Measurements from ENCODE around the gene HMCN2. TPM values are rescaled to one million over a fixed set of nuclear protein-coding genes. Genes with fewer than 3 reads are reported as not detected.

Gene HMCN2
- total RNA-seq, 6 donors from 2014 or later, result 0.76 to 7.3 (median 1.5) TPM

DNA sequence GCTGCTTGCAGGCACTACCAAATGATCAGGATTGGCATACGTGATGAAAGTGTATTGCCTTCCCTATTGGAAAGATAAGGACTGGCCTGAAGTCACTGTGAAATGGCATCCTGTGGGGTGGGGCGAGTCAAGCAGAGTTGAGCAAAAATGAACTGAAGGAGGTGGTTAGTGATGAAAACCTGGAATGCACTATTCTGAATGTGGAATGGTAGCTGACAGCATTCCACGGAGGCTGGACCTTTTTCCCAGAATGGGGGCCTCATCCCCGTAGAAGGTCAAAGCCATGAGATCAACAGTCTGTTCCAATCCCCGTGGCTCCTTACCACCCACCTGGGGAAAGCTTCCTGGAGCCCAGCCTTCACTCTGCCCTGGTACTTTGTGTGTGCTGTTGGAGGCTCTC lies 216.9 kb downstream of the HMCN2 start:
- H3K36me3 ChIP-seq, result peaks cover 0 to 46% (median 8%) of the 10 kb centered on the region in 4 donors
- H3K27ac ChIP-seq, result no peak overlapping the region
- H3K27me3 ChIP-seq, result no peaks in the 10 kb centered on the region
- no peak overlapping the region for H3K4me3 ChIP-seq
- DNase-seq (no peak), ATAC-seq (ENCODE audit: low FRiP score in 2 of 2) (no peak)
- H3K4me1 ChIP-seq, result no peaks in the 10 kb centered on the region
- TF ChIP-seq EP300 (IDR thresholded peaks at IDR 0.05), result no peak
- TF ChIP-seq POLR2AphosphoS5 (IDR thresholded peaks at IDR 0.05), result no peak
- TF ChIP-seq POLR2A (IDR thresholded peaks at IDR 0.05), result no peak
- TF ChIP-seq, protein P1, sequence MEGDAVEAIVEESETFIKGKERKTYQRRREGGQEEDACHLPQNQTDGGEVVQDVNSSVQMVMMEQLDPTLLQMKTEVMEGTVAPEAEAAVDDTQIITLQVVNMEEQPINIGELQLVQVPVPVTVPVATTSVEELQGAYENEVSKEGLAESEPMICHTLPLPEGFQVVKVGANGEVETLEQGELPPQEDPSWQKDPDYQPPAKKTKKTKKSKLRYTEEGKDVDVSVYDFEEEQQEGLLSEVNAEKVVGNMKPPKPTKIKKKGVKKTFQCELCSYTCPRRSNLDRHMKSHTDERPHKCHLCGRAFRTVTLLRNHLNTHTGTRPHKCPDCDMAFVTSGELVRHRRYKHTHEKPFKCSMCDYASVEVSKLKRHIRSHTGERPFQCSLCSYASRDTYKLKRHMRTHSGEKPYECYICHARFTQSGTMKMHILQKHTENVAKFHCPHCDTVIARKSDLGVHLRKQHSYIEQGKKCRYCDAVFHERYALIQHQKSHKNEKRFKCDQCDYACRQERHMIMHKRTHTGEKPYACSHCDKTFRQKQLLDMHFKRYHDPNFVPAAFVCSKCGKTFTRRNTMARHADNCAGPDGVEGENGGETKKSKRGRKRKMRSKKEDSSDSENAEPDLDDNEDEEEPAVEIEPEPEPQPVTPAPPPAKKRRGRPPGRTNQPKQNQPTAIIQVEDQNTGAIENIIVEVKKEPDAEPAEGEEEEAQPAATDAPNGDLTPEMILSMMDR (IDR thresholded peaks at IDR 0.05), result no peak
- H3K9me3 ChIP-seq, result no peaks in the 10 kb centered on the region
- WGBS, 2 donors, result 63 to 71% methylated on average over 5 of the region's 5 CpGs

- ATAC-seq (ENCODE audit: low FRiP score in 2 of 2) (no peak), DNase-seq (no peak)
- no peak overlapping the region for H3K4me3 ChIP-seq
- H3K4me1 ChIP-seq, result no peaks in the 10 kb centered on the region
- no peak overlapping the region for H3K27ac ChIP-seq
- no peaks in the 10 kb centered on the region for H3K9me3 ChIP-seq
- no peaks in the 10 kb centered on the region for H3K27me3 ChIP-seq
- TF ChIP-seq POLR2A (IDR thresholded peaks at IDR 0.05), result no peak
- TF ChIP-seq, protein P1 (IDR thresholded peaks at IDR 0.05), result no peak
- TF ChIP-seq POLR2AphosphoS5 (IDR thresholded peaks at IDR 0.05), result no peak
- no peak for TF ChIP-seq EP300 (IDR thresholded peaks at IDR 0.05)
- 50 to 60% methylated on average over 16 of the region's 16 CpGs for WGBS, 2 donors
- H3K36me3 ChIP-seq, result peaks cover 0 to 37% (median 7%) of the 10 kb centered on the region in 4 donors
Measured at GRCh38 chr9:130483371-130483971, 217.9 kb downstream of the HMCN2 start.

Small RNA genes within 50 kb of the gene (small RNA-seq; reads per million reads assigned to genes)
- gene RN7SL665P, result 0 reads per million in 4 donors

Other genes starting within 250 kb of the HMCN2 start
- gene FNBP1, start 222.6 kb upstream of the HMCN2 start, total RNA-seq, result 10 to 100 TPM; 34.8 to 85.4 (median 51.6) TPM
- gene GPR107, start 211.9 kb upstream of the HMCN2 start, total RNA-seq, result 10 to 100 TPM; 26.5 to 44.4 (median 35.3) TPM
- 1 to 10 TPM; 2.7 to 10.0 (median 3.9) TPM for gene NCS1, start 93.4 kb upstream of the HMCN2 start, total RNA-seq
- gene ASS1, start 179.2 kb downstream of the HMCN2 start, total RNA-seq, result 100 to 1,000 TPM in 1 of 6 donors, 10 to 100 TPM in 5; 31.4 to 104 (median 66.3) TPM

Data from upper lobe of left lung (tissue), 6 donors.